Heart right ventricle (tissue), 16 donors: Measurements from ENCODE around the gene CTBP2. TPM values are rescaled to one million over a fixed set of nuclear protein-coding genes. Genes with fewer than 3 reads are reported as not detected.

Experiments used
- ATAC-seq, 8 donors: fragments of 200-7000 bp; cut with Tn5 transposase; one replicate each; pipeline ENCODE4 v1.9.1; 2020; ENCODE audit warnings: mild to moderate bottlenecking in 8 of 8, moderate library complexity in 8 of 8, moderate number of reproducible peaks in 1 of 8
- DNase-seq, 2 donors: peaks; one replicate each; pipeline ENCODE4 v3.0.0-alpha.2; 2020
- H3K27ac ChIP-seq, 10 donors: fragments of 200-600 bp; sonication (generic) in 2 of 10; one replicate each; pipeline versions ENCODE4 v1.5.0 to v1.8.0; 2020 to 2022; ENCODE audit warnings: mild to moderate bottlenecking in 3 of 10
- H3K27me3 ChIP-seq, 7 donors: fragments of 200-600 bp; one replicate each; pipeline ENCODE4 v1.8.0; 2021 to 2022; ENCODE audit warnings: mild to moderate bottlenecking in 2 of 7
- H3K36me3 ChIP-seq, 9 donors: fragments of 200-600 bp; sonication (generic) in 1 of 9; one replicate each; pipeline versions ENCODE4 v1.5.0 to v1.8.0; 2020 to 2022; ENCODE audit warnings: mild to moderate bottlenecking in 2 of 9
- H3K4me1 ChIP-seq, 9 donors: fragments of 200-600 bp; sonication (generic) in 1 of 9; one replicate each; pipeline versions ENCODE4 v1.5.0 to v1.8.0; 2020 to 2022; ENCODE audit warnings: mild to moderate bottlenecking in 4 of 9
- H3K4me3 ChIP-seq, 10 donors: fragments of 200-600 bp; sonication (generic) in 2 of 10; one replicate each; pipeline versions ENCODE4 v1.5.0 to v1.8.0; 2020 to 2022; ENCODE audit warnings: mild to moderate bottlenecking in 7 of 10, moderate library complexity in 2 of 10
- H3K9me3 ChIP-seq, 11 donors: fragments of 200-600 bp in 10 of 11; sonication (generic) in 2 of 11; one replicate each; pipeline versions ENCODE4 v1.5.0 to v1.8.0; 2013 to 2022; ENCODE audit warnings: mild to moderate bottlenecking in 2 of 11, control low read depth in 1 of 11, moderate library complexity in 1 of 11
- CTCF ChIP-seq, 9 donors: fragments of 200-600 bp; sonication (generic) in 2 of 9; IDR thresholded peaks; one replicate each; pipeline versions ENCODE4 v1.5.0 to v1.8.0; 2021 to 2022; ENCODE audit warnings: antibody characterized with exemption in 9 of 9, mild to moderate bottlenecking in 5 of 9, moderate library complexity in 1 of 9
- WGBS, 2 donors: extraction: QIAGEN DNeasy Blood & Tissue Kit; methylation state at CpG; one replicate each; pipeline ENCODE4 v1.1.7; 2013; ENCODE audit warnings: inconsistent platforms in 1 of 2; 5-methylcytosine and 5-hydroxymethylcytosine counted together
- intact Hi-C, 10 donors: fragments of 100-400 bp; cut with DNase I; formaldehyde crosslinking; loops; one replicate each; pipeline versions ENCODE4 v1.11.1 to v1.14.2; 2022
- polyA plus RNA-seq, 2 donors: library from polyadenylated mRNA; stranded (reverse); fragments of 200-250 nt; gene quantifications; one replicate each; pipeline ENCODE4 v1.2.3, GENCODE V29; 2013
- total RNA-seq, 10 donors: library from RNA; stranded (reverse); fragmentation: NEBNext Ultra II Directional in 3 of 10; extraction: Animal tissue kit (Norgen Biotek cat#: 25700) in 3 of 10; gene quantifications; one replicate each; pipeline versions ENCODE4 v1.2.1 to v1.2.4, GENCODE V29; 2021 to 2023
- donor health status: Arrhythmogenic right ventricular cardiomyopathy.
- donor health status: ischemic (EF 13 %, LVEDD 7.1; RV severe dilation, severe dysfunction).
- donor health status: healthy with polysubstance abuse.
- donor health status: DM: no; HTN: yes; CAD: no.
- donor health status: DM: no; HTN: no; CAD: no.
- donor health status: ischemic (EF 25% LVEDD 6.9; RV normal size, moderate dysfunction).
- donor health status: ischemic (EF 25% LVEDD 5.7; RV mildly dilated, moderate dysfunction).
- donor health status: healthy.
- donor health status: DM: yes; HTN: yes; CAD: no.
- donor health status: Ischemic cardiomyopathy.
- donor health status: ischemic (EF 35%, LVEDD 5.7; RV mildly dilated, moderate dysfunction).
- donor health status: nonischemic (EF 11% LVEDD 7.7; RV severe dilation, severe dysfunction).
- donor health status: DM: yes; HTN: yes; CAD: no.
- donor health status: PGD.
- donor health status: ischemic (EF 29% LVEDD 5.4; RV normal size, mild dysfunction).
- donor health status: nonischemic (EF 23%, LVEDD 6.1; RV moderate dilation, normal function).

The CTBP2 gene
- total and polyA plus RNA-seq, 12 donors: 14.7 to 36.2 (median 26.0) TPM

- DNase-seq (peak; percentile 80 to 85), ATAC-seq (peak; percentile 62 to 85 (median 73))
Observed at GRCh38 chr10:125160856-125161706, 718 bp upstream of the CTBP2 start.

GRCh38 chr10:125159486-125159931 lies 854 bp downstream of the CTBP2 start:
- TF ChIP-seq CTCF (IDR thresholded peaks at IDR 0.05): no peak
- ATAC-seq (no peak), DNase-seq (peak in 1 of 2 donors; percentile 52)
- intact Hi-C loops: loop anchor here in 9 of 10 donors (2.0 to 10.0 kb wide), 13 partner anchors 37 to 245 kb away; no protein-coding TSS in a partner anchor
- peak overlapping the region; percentile 96 to 99 (median 98) for H3K27ac ChIP-seq
- WGBS, 2 donors: 0% methylated on average over 40 to 66 of the region's 66 CpGs
- H3K4me3 ChIP-seq: peak overlapping the region; percentile 75 to 98 (median 88)
- no peaks in the 10 kb centered on the region for H3K36me3 ChIP-seq
- peaks cover 13 to 50% (median 47%) of the 10 kb centered on the region in 9 donors for H3K4me1 ChIP-seq
- H3K9me3 ChIP-seq: no peaks in the 10 kb centered on the region
- peaks cover 0 to 13% (median 0%) of the 10 kb centered on the region in 7 donors for H3K27me3 ChIP-seq

More at GRCh38 chr10:125160856-125161706, 718 bp upstream of the CTBP2 start:
- peaks cover 0 to 13% (median 0%) of the 10 kb centered on the region in 7 donors for H3K27me3 ChIP-seq
- H3K9me3 ChIP-seq: no peaks in the 10 kb centered on the region
- peak overlapping the region; percentile 46 to 98 (median 88) for H3K4me3 ChIP-seq
- H3K36me3 ChIP-seq: no peaks in the 10 kb centered on the region
- 1% methylated on average over 72 to 76 of the region's 76 CpGs for WGBS, 2 donors
- H3K27ac ChIP-seq: peak overlapping the region; percentile 63 to 99 (median 98)
- peaks cover 7 to 35% (median 31%) of the 10 kb centered on the region in 9 donors for H3K4me1 ChIP-seq
- intact Hi-C loops: loop anchor here in 7 of 10 donors (2.0 to 10.0 kb wide), 6 partner anchors 99 to 246 kb away; no protein-coding TSS in a partner anchor
- TF ChIP-seq CTCF (IDR thresholded peaks at IDR 0.05): peak; percentile 25 to 71 (median 56)

GRCh38 chr10:125158601-125159485 lies 1.5 kb downstream of the CTBP2 start:
- Histone ChIP-seq H3K27me3 (peaks cover 0 to 13% (median 0%) of the 10 kb centered on the region in 7 donors), H3K27ac (peak overlapping the region; percentile 96 to 99 (median 98)), H3K4me3 (peak overlapping the region; percentile 75 to 98 (median 88)), H3K9me3 (no peaks in the 10 kb centered on the region), H3K4me1 (peaks cover 17 to 57% (median 53%) of the 10 kb centered on the region in 9 donors), H3K36me3 (no peaks in the 10 kb centered on the region)
- WGBS, 2 donors: 0 to 1% methylated on average over 72 to 110 of the region's 115 CpGs
- TF ChIP-seq CTCF (IDR thresholded peaks at IDR 0.05): peak in 3 of 9 donors; percentile 8 to 14 (median 11)
- DNase-seq (peak; percentile 67 to 72), ATAC-seq (peak; percentile 26 to 60 (median 48))
- intact Hi-C loops: loop anchor here in 9 of 10 donors (2.0 to 10.0 kb wide), 13 partner anchors 36 to 244 kb away; no protein-coding TSS in a partner anchor
